ENCODE results near the gene DGKG.

- TF ChIP-seq CTCF (IDR thresholded peaks at IDR 0.05; ENCODE audit: low read depth, low read length, missing input control) (no peak), GABPA (IDR thresholded peaks at IDR 0.05 in 1 of 2, conservative IDR thresholded peaks at IDR 0.05 in 1 of 2) (no peak), YY1 (IDR thresholded peaks at IDR 0.05) (no peak), TAF1 (conservative IDR thresholded peaks at IDR 0.05) (no peak), RAD21 (IDR thresholded peaks at IDR 0.05) (no peak)
Observed at GRCh38 chr3:186223476-186223875, 138.6 kb downstream of the DGKG start.

All from liver (tissue), 3 donors.